Measurements from ENCODE around the gene BCAM.
"Not testable (repeated sequence)": the region's sequence is repeated elsewhere in the genome, so short reads cannot be mapped to it uniquely, and the experiment has no call there.

Gene BCAM

GRCh38 chr19:44848812-44849447 lies 40.0 kb downstream of the BCAM start:
- peak; percentile 37 for DNase-seq (ENCODE audit: low read depth)

GRCh38 chr19:44850641-44851109 lies 41.8 kb downstream of the BCAM start:
- DNase-seq (ENCODE audit: low read depth), result peak; percentile 24

- DNase-seq (ENCODE audit: low read depth), result no peak
Measured at GRCh38 chr19:44851427-44851826, 42.5 kb downstream of the BCAM start.

- DNase-seq (ENCODE audit: low read depth), result no peak
Measured at GRCh38 chr19:44855606-44856005, 46.7 kb downstream of the BCAM start.

- no peak for DNase-seq (ENCODE audit: low read depth)
Measured at GRCh38 chr19:44856421-44857083, 47.6 kb downstream of the BCAM start.

- DNase-seq (ENCODE audit: low read depth), result no peak
Measured at GRCh38 chr19:44857837-44858236, 48.9 kb downstream of the BCAM start.

GRCh38 chr19:44861576-44861975 lies 52.7 kb downstream of the BCAM start:
- DNase-seq (ENCODE audit: low read depth), result not testable (repeated sequence)

GRCh38 chr19:44863990-44864389 lies 55.1 kb downstream of the BCAM start:
- DNase-seq (ENCODE audit: low read depth), result no peak

- DNase-seq (ENCODE audit: low read depth), result no peak
Measured at GRCh38 chr19:44865196-44865767, 56.4 kb downstream of the BCAM start.

GRCh38 chr19:44866664-44867063 lies 57.8 kb downstream of the BCAM start:
- no peak for DNase-seq (ENCODE audit: low read depth)

- no peak for DNase-seq (ENCODE audit: low read depth)
Measured at GRCh38 chr19:44867578-44867977, 58.7 kb downstream of the BCAM start.

- DNase-seq (ENCODE audit: low read depth), result peak; percentile 83
Measured at GRCh38 chr19:44869733-44870470, 61.0 kb downstream of the BCAM start.

All from amniotic epithelial cell (primary cell).